ENCODE data around the gene EPC1. TPM values are rescaled to one million over a fixed set of nuclear protein-coding genes. Genes with fewer than 3 reads are reported as not detected.
A peak's percentile ranks its signal among the peaks of the same experiment; 100 is the strongest.

Gene EPC1
- total RNA-seq, 1 experiment from 2014 or later: 30.0 TPM

DNA sequence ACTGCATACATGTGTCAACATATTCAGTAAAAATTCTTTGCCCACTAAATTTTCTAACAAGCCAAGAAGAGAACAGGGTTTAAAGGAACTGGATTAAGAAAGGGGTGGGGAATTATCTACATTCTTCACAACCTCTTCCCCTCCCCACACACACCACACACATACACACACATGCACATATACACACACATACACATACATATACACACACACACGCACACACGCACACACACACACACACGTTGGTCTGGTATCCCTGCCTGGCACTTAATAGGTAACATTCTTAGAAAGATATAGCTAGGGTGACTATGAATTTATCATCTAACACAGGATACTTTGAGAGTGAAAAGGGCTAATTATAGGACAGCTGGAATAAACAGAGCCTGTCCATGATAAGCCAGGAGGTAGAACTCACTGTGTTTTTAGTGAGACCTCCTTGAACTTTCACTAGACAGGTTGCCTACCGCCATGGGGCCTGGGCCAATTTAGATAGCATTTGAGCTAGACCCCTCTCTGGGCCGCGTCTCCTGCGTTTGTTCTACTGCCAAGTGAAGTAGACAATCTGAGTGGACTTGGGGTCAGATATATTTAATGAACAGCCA lies 33.1 kb upstream of the EPC1 start:
- Mint-ChIP-seq H3K36me3 (ENCODE audit: insufficient read depth, unreplicated experiment) (peaks cover 6% of the 10 kb centered on the region), H3K27me3 (ENCODE audit: unreplicated experiment) (no peaks in the 10 kb centered on the region), H3K4me3 (ENCODE audit: low read depth, unreplicated experiment) (no peak overlapping the region), H3K27ac (ENCODE audit: unreplicated experiment) (no peak overlapping the region), H3K9me3 (ENCODE audit: low read depth, unreplicated experiment) (no peaks in the 10 kb centered on the region), H3K4me1 (ENCODE audit: low read depth, unreplicated experiment) (peaks cover 15% of the 10 kb centered on the region)
- no peak for DNase-seq
- CTCF ChIA-PET: interaction anchor here (0.8 kb wide), 1 partner anchor 28 kb away, joined by 3 read pairs; no protein-coding TSS in a partner anchor
- BruUV-seq (replicated peaks): no TSS peak
- TF ChIP-seq, protein P1, sequence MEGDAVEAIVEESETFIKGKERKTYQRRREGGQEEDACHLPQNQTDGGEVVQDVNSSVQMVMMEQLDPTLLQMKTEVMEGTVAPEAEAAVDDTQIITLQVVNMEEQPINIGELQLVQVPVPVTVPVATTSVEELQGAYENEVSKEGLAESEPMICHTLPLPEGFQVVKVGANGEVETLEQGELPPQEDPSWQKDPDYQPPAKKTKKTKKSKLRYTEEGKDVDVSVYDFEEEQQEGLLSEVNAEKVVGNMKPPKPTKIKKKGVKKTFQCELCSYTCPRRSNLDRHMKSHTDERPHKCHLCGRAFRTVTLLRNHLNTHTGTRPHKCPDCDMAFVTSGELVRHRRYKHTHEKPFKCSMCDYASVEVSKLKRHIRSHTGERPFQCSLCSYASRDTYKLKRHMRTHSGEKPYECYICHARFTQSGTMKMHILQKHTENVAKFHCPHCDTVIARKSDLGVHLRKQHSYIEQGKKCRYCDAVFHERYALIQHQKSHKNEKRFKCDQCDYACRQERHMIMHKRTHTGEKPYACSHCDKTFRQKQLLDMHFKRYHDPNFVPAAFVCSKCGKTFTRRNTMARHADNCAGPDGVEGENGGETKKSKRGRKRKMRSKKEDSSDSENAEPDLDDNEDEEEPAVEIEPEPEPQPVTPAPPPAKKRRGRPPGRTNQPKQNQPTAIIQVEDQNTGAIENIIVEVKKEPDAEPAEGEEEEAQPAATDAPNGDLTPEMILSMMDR (IDR thresholded peaks at IDR 0.05; ENCODE audit: unreplicated experiment): no peak
- intact Hi-C loops (cut with micrococcal nuclease; ENCODE audit: unreplicated experiment): loop anchor here (5.0 to 10.0 kb wide), 2 partner anchors 67 to 315 kb away; partner anchors contain the start of gene CCDC7

DNA sequence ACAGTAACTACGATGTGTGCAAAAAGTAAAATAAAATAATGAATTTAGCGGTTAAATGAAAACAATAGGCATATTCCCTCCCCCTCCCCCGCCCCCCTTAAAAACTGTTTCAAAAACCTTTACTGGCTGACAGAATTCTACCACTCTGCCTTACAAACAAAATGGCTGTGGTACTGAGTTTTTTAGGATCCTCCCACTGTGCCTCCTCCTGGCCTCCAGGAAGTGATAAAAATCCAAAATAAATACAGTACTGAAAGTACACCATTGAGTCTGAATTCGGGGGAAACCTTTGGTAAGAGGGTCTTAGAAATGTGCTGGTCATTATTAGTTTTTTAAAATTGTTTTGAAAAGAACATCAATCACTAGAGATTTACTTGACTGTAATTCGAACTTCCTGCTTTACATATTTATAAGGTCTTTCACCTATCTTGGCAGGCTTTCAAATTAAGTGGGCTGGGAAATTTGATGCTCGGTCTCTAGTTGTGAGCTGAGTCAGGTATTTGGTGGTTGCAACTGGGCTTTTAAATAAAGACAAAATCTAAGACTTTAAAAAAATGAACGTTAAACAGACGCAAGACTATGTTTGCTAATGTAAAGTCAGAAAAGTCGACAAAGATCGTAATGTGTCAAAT lies 32.5 kb upstream of the EPC1 start:
- Mint-ChIP-seq H3K4me1 (ENCODE audit: low read depth, unreplicated experiment) (peaks cover 15% of the 10 kb centered on the region), H3K27me3 (ENCODE audit: unreplicated experiment) (no peaks in the 10 kb centered on the region), H3K9me3 (ENCODE audit: low read depth, unreplicated experiment) (no peaks in the 10 kb centered on the region), H3K4me3 (ENCODE audit: low read depth, unreplicated experiment) (no peak overlapping the region), H3K27ac (ENCODE audit: unreplicated experiment) (no peak overlapping the region), H3K36me3 (ENCODE audit: insufficient read depth, unreplicated experiment) (peaks cover 6% of the 10 kb centered on the region)
- TF ChIP-seq, protein P1 (IDR thresholded peaks at IDR 0.05; ENCODE audit: unreplicated experiment): no peak
- CTCF ChIA-PET: no interaction called here
- intact Hi-C loops (cut with micrococcal nuclease; ENCODE audit: unreplicated experiment): loop anchor here (10.0 kb wide), 1 partner anchor 315 kb away; no protein-coding TSS in a partner anchor
- peak; percentile 28 for DNase-seq
- no TSS peak for BruUV-seq (replicated peaks)

DNA sequence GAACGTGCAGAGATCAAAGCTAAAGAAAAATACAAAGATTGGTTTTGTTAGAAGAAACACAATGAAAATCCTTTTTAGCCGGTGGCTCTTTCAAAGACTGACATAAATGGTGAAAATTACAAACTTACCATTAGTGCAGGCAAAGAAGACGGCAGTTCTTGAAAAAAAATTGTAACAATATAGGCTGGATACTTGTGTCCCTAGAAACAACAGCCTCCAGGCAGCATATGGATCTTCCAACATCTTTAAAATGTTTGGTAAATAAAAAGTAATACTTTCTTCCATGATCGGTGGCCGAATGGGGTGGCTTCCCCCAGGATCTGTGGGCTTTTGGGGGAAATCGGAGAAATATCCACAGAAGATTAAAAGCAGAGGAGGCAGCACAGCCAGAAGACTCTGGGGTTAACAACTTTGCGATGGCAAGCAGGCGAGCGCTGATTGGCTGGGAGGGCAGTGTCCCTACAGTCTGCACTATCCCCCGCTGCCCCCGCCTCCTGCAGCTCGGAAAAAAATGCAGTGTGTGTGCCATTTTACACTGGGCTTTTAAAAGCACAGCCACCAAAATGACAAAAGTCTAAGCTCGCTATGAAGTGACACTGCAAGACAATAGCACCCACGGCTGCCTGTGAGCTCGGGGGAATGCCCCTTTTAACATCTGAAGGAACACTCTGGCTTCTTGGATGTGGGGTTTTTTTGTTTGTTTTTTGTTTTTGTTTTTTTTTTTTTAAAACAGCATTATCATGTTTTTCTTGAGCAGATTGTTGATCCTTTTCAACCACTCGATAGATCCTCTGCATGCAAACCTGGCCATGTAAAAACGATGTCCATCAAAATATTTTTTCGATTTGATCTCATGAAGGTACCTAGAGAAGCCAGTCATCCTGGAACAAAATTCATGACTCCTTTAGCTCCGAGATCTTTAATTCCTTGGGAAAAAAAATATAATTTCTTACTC lies 31.7 kb upstream of the EPC1 start:
- CTCF ChIA-PET: interaction anchor here (0.7 kb wide), 1 partner anchor 676 kb away, joined by 3 read pairs; no protein-coding TSS in a partner anchor
- peaks cover 15% of the 10 kb centered on the region for H3K4me1 Mint-ChIP-seq (ENCODE audit: low read depth, unreplicated experiment)
- H3K36me3 Mint-ChIP-seq (ENCODE audit: insufficient read depth, unreplicated experiment): peaks cover 6% of the 10 kb centered on the region
- intact Hi-C loops (cut with micrococcal nuclease; ENCODE audit: unreplicated experiment): loop anchor here (10.0 kb wide), 1 partner anchor 316 kb away; no protein-coding TSS in a partner anchor
- no peaks in the 10 kb centered on the region for H3K27me3 Mint-ChIP-seq (ENCODE audit: unreplicated experiment)
- TF ChIP-seq, protein P1 (IDR thresholded peaks at IDR 0.05; ENCODE audit: unreplicated experiment): no peak
- no peak overlapping the region for H3K27ac Mint-ChIP-seq (ENCODE audit: unreplicated experiment)
- peak; percentile 89 for DNase-seq
- no peaks in the 10 kb centered on the region for H3K9me3 Mint-ChIP-seq (ENCODE audit: low read depth, unreplicated experiment)
- H3K4me3 Mint-ChIP-seq (ENCODE audit: low read depth, unreplicated experiment): no peak overlapping the region
- TSS peak; percentile 62 for BruUV-seq (replicated peaks)

Measured in Calu3 (cell line).